Peyer's patch (tissue), 4 donors: Measurements from ENCODE around the gene COL6A1. TPM values are rescaled to one million over a fixed set of nuclear protein-coding genes. Genes with fewer than 3 reads are reported as not detected.
"Not testable (repeated sequence)": the region's sequence is repeated elsewhere in the genome, so short reads cannot be mapped to it uniquely, and the experiment has no call there.

Experiments used
- DNase-seq, 3 donors: peaks; one replicate each; pipeline ENCODE4 v3.0.0-alpha.2; 2017 to 2019
- H3K27ac ChIP-seq, 4 donors: fragments of 200-600 bp; sonication (generic); one replicate each; pipeline ENCODE4 v1.5.1; 2016 to 2019
- H3K27me3 ChIP-seq, 2 donors: fragments of 200-600 bp; sonication (generic); one replicate each; pipeline ENCODE4 v1.5.1; 2019
- H3K36me3 ChIP-seq, 3 donors: fragments of 200-600 bp; sonication (generic); one replicate each; pipeline ENCODE4 v1.5.1; 2016 to 2019
- H3K4me1 ChIP-seq, 4 donors: fragments of 200-600 bp; sonication (generic); one replicate each; pipeline ENCODE4 v1.5.1; 2016 to 2019
- H3K4me3 ChIP-seq, 4 donors: fragments of 200-600 bp; sonication (generic); 1 replicate in 3 of 4; 2 replicates in 1 of 4; pipeline ENCODE4 v1.5.1; 2016 to 2019; ENCODE audit warnings: mild to moderate bottlenecking in 1 of 4
- H3K9me3 ChIP-seq, 4 donors: fragments of 200-600 bp; sonication (generic); one replicate each; pipeline ENCODE4 v1.5.1; 2016 to 2019; ENCODE audit warnings: mild to moderate bottlenecking in 1 of 4
- POLR2A ChIP-seq, 2 donors: fragments of 450-650 bp; IDR thresholded peaks; one replicate each; pipeline ENCODE4 v1.5.1; 2017; ENCODE audit warnings: antibody characterized with exemption in 2 of 2, mild to moderate bottlenecking in 2 of 2, moderate library complexity in 2 of 2
- total RNA-seq, 4 donors: library from RNA; depleted of rRNA; stranded (reverse); fragments of >200 nt; gene quantifications; one replicate each; pipeline ENCODE4 v1.1.0, GENCODE V29; 2016
- TF ChIP-seq, protein P1 (sequence below), 6 experiments: fragments of 450-650 bp in 4 of 6; fragments of 200-600 bp in 2 of 6; sonication (generic) in 1 of 6; IDR thresholded peaks; one replicate each; pipeline ENCODE4 v1.5.1; 2017 to 2019; ENCODE audit warnings: antibody characterized with exemption in 6 of 6, mild to moderate bottlenecking in 3 of 6, moderate library complexity in 1 of 6

Gene COL6A1
- total RNA-seq, 4 donors from 2014 or later: 37.7 to 458 (median 161) TPM

DNA sequence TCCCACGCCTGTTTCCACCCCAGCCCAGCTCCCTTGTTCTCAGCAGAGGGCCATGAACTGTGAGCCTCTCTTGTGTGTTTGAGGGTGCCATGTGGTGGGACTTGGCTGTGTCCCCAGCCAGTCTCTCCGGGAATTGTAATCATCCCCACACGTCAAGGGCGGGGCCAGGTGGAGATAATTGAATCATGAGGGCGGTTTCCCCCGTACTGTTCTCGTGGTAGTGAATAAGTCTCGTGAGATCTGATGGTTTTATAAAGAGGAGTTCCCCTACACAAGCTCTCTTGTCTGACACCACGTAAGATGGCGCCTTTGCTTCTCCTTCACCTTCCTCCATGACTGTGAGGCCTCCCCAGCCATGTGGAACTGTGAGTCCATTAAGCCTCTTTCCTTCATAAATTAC lies 59.1 kb downstream of the COL6A1 start:
- Histone ChIP-seq H3K27me3 (no peaks in the 10 kb centered on the region), H3K9me3 (no peaks in the 10 kb centered on the region), H3K4me3 (no peak overlapping the region), H3K27ac (no peak overlapping the region), H3K36me3 (no peaks in the 10 kb centered on the region), H3K4me1 (peaks cover 0 to 4% (median 0%) of the 10 kb centered on the region in 4 donors)
- DNase-seq: no peak
- TF ChIP-seq POLR2A (IDR thresholded peaks at IDR 0.05): no peak
- TF ChIP-seq, protein P1, sequence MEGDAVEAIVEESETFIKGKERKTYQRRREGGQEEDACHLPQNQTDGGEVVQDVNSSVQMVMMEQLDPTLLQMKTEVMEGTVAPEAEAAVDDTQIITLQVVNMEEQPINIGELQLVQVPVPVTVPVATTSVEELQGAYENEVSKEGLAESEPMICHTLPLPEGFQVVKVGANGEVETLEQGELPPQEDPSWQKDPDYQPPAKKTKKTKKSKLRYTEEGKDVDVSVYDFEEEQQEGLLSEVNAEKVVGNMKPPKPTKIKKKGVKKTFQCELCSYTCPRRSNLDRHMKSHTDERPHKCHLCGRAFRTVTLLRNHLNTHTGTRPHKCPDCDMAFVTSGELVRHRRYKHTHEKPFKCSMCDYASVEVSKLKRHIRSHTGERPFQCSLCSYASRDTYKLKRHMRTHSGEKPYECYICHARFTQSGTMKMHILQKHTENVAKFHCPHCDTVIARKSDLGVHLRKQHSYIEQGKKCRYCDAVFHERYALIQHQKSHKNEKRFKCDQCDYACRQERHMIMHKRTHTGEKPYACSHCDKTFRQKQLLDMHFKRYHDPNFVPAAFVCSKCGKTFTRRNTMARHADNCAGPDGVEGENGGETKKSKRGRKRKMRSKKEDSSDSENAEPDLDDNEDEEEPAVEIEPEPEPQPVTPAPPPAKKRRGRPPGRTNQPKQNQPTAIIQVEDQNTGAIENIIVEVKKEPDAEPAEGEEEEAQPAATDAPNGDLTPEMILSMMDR (IDR thresholded peaks at IDR 0.05): no peak

GRCh38 chr21:46041183-46041582 lies 59.6 kb downstream of the COL6A1 start:
- Histone ChIP-seq H3K4me3 (no peak overlapping the region), H3K27me3 (no peaks in the 10 kb centered on the region), H3K36me3 (no peaks in the 10 kb centered on the region), H3K27ac (no peak overlapping the region), H3K4me1 (peaks cover 0 to 4% (median 0%) of the 10 kb centered on the region in 4 donors), H3K9me3 (no peaks in the 10 kb centered on the region)
- DNase-seq: no peak
- TF ChIP-seq, protein P1 (IDR thresholded peaks at IDR 0.05): no peak
- no peak for TF ChIP-seq POLR2A (IDR thresholded peaks at IDR 0.05)

DNA sequence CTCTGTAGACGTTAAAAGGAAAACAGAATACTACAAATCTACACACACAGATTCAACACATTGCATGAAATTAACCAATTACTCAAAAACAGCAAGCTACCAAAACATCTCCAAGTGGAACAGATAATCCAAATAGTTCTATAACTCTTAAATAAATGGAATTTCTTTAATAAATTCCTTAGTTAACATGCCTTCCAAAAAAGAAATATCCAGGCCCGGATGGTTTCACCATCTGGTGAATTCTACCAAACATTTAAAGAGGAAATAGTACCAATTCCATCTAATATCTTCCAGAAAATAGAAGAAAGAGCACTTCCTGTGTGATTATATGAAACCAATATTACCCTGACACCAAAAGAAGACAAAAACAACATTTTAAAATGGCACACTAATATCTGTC lies 63.6 kb downstream of the COL6A1 start:
- Histone ChIP-seq H3K36me3 (no peaks in the 10 kb centered on the region), H3K27ac (no peak overlapping the region), H3K4me3 (no peak overlapping the region), H3K27me3 (no peaks in the 10 kb centered on the region), H3K4me1 (no peaks in the 10 kb centered on the region), H3K9me3 (no peaks in the 10 kb centered on the region)
- no peak for DNase-seq
- no peak for TF ChIP-seq POLR2A (IDR thresholded peaks at IDR 0.05)
- TF ChIP-seq, protein P1 (IDR thresholded peaks at IDR 0.05): no peak

DNA sequence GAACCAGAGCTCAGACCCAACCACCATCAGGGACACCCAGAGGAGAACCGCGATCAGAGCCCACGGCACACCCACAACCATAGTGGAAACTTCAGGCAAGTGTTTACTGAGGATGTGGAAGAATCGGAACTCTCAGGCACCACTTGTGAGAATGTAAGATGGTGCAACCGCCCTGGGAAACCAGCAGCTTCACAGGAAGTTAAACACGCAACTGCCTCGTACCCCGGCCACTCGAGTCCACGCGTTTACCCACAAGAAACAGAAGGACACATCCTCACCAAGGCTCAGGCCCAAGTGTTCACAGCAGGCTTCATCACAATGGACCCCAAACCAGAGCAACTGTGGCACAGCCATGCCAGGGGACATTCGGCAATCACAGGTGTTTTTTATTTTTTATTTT lies 64.9 kb downstream of the COL6A1 start:
- no peak overlapping the region for H3K27ac ChIP-seq
- no peaks in the 10 kb centered on the region for H3K9me3 ChIP-seq
- H3K27me3 ChIP-seq: no peaks in the 10 kb centered on the region
- no peak overlapping the region for H3K4me3 ChIP-seq
- DNase-seq: peak in 1 of 3 donors; percentile 33
- H3K4me1 ChIP-seq: no peaks in the 10 kb centered on the region
- no peaks in the 10 kb centered on the region for H3K36me3 ChIP-seq
- no peak for TF ChIP-seq POLR2A (IDR thresholded peaks at IDR 0.05)
- TF ChIP-seq, protein P1 (IDR thresholded peaks at IDR 0.05): no peak

GRCh38 chr21:46046906-46047305 lies 65.3 kb downstream of the COL6A1 start:
- H3K4me3 ChIP-seq, H3K36me3 ChIP-seq, DNase-seq, H3K27me3 ChIP-seq, H3K9me3 ChIP-seq, H3K4me1 ChIP-seq, H3K27ac ChIP-seq: not testable (repeated sequence)

- DNase-seq: peak in 2 of 3 donors; percentile 32 to 84
- Histone ChIP-seq H3K4me3 (no peak overlapping the region), H3K27ac (peak overlapping the region; percentile 66 to 86 (median 75)), H3K9me3 (no peaks in the 10 kb centered on the region), H3K36me3 (no peaks in the 10 kb centered on the region), H3K4me1 (peaks cover 0 to 3% (median 0%) of the 10 kb centered on the region in 4 donors), H3K27me3 (no peaks in the 10 kb centered on the region)
- TF ChIP-seq, protein P1 (IDR thresholded peaks at IDR 0.05): no peak
- no peak for TF ChIP-seq POLR2A (IDR thresholded peaks at IDR 0.05)
These were observed 67.6 kb downstream of the COL6A1 start for GRCh38 chr21:46048926-46049889.
